HG02610 (cell line): ENCODE measurements around the gene PHTF2.

Experiments used
- ATAC-seq: cut with Tn5 transposase; IDR thresholded peaks from one replicate; pipeline ENCODE4 v1.9.1; 2021; ENCODE audit warnings: mild to moderate bottlenecking, moderate library complexity; ENCODE audit not compliant: unreplicated experiment

Gene PHTF2

GRCh38 chr7:77918676-77919075, 120.1 kb downstream of the PHTF2 start:
- no peak for ATAC-seq

- no peak for ATAC-seq
These were observed 124.8 kb downstream of the PHTF2 start for GRCh38 chr7:77923419-77923818.

- no peak for ATAC-seq
These were observed 131.9 kb downstream of the PHTF2 start for GRCh38 chr7:77930496-77930895.

GRCh38 chr7:77931841-77932240, 133.3 kb downstream of the PHTF2 start:
- ATAC-seq: no peak

- ATAC-seq: no peak
These were observed 134.8 kb downstream of the PHTF2 start for GRCh38 chr7:77933394-77933793.

GRCh38 chr7:77935652-77936348, 137.2 kb downstream of the PHTF2 start:
- no peak for ATAC-seq

- peak; percentile 49 for ATAC-seq
These were observed 142.1 kb downstream of the PHTF2 start for GRCh38 chr7:77940647-77941046.

- ATAC-seq: no peak
These were observed 143.9 kb downstream of the PHTF2 start for GRCh38 chr7:77942431-77942830.

GRCh38 chr7:77944183-77945182, 145.9 kb downstream of the PHTF2 start:
- no peak for ATAC-seq

- no peak for ATAC-seq
These were observed 152.0 kb downstream of the PHTF2 start for GRCh38 chr7:77950548-77950947.

- no peak for ATAC-seq
These were observed 156.4 kb downstream of the PHTF2 start for GRCh38 chr7:77954773-77955555.

- ATAC-seq: no peak
These were observed 159.9 kb downstream of the PHTF2 start for GRCh38 chr7:77958436-77958835.

- ATAC-seq: no peak
These were observed 160.5 kb downstream of the PHTF2 start for GRCh38 chr7:77959080-77959479.

- ATAC-seq: no peak
These were observed 161.8 kb downstream of the PHTF2 start for GRCh38 chr7:77960336-77960735.

GRCh38 chr7:77967429-77967828, 168.9 kb downstream of the PHTF2 start:
- no peak for ATAC-seq

GRCh38 chr7:77971726-77972125, 173.2 kb downstream of the PHTF2 start:
- no peak for ATAC-seq

GRCh38 chr7:77975672-77976480, 177.3 kb downstream of the PHTF2 start:
- peak; percentile 53 for ATAC-seq

GRCh38 chr7:77979219-77979618, 180.6 kb downstream of the PHTF2 start:
- no peak for ATAC-seq

- no peak for ATAC-seq
These were observed 181.6 kb downstream of the PHTF2 start for GRCh38 chr7:77980087-77980713.
